GM12878 (cell line): Measurements from ENCODE around the gene DNAJB5. TPM values are rescaled to one million over a fixed set of nuclear protein-coding genes. Genes with fewer than 3 reads are reported as not detected.
"Not testable (repeated sequence)": the region's sequence is repeated elsewhere in the genome, so short reads cannot be mapped to it uniquely, and the experiment has no call there.

ENCODE experiments used
- ATAC-seq: fragments of 200-7000 bp; cut with Tn5 transposase; 3 replicates; pipeline ENCODE4 v1.9.1; 2020; ENCODE audit warnings: mild to moderate bottlenecking, moderate library complexity
- BruUV-seq: library from RNA; stranded (reverse); fragments of 400-500 nt; replicated peaks from 2 replicates; lab custom pipeline; 2021; lab: Mats Ljungman, UMichigan
- CTCF ChIA-PET: fragments of 300-600 bp; sonication (Branson Sonifier 250); formaldehyde crosslinking; extraction: SDS; loops from one replicate; lab custom pipeline; 2021; ENCODE audit warnings: inconsistent platforms; lab: Yijun Ruan, JAX
- POLR2A ChIA-PET: fragments of 350-600 bp; formaldehyde crosslinking; extraction: SDS; loops from one replicate; lab custom pipeline; 2021; ENCODE audit warnings: inconsistent platforms; lab: Charles Lee
- RAD21 ChIA-PET: fragments of 300-600 bp; sonication (Branson Sonifier 250); formaldehyde crosslinking; loops from one replicate; lab custom pipeline; 2023; ENCODE audit warnings: antibody characterized with exemption; ENCODE audit not compliant: unreplicated experiment; lab: Charles Lee
- SMC1A ChIA-PET: fragments of 300-600 bp; sonication (Branson Sonifier 250); formaldehyde crosslinking; loops from one replicate; lab custom pipeline; 2023; ENCODE audit not compliant: unreplicated experiment, uncharacterized antibody; lab: Charles Lee
- DNase-seq: peaks from one replicate; pipeline ENCODE4 v3.0.0-alpha.2; 2011; ENCODE audit warnings: low read depth, low spot score
- FAIRE-seq: peaks from 3 replicates; lab custom pipeline; 2011; peaks lifted over from hg19 to GRCh38; lab: Jason Lieb, UNC
- H2AFZ ChIP-seq: 2 replicates; pipeline ENCODE4 v1.6.0; 2011; ENCODE audit warnings: low read depth, low read length, control low read depth; ENCODE audit not compliant: control insufficient read depth
- H3K27ac ChIP-seq: 2 replicates; pipeline ENCODE4 v1.5.1; 2011; ENCODE audit warnings: control low read depth; ENCODE audit not compliant: control insufficient read depth, insufficient read depth
- H3K27me3 ChIP-seq, 2 experiments: replicated peaks in 1 of 2; 2 replicates each; pipeline versions ENCODE4 v1.6.0 to v1.6.1; 2011; ENCODE audit warnings: low read length in 1 of 2; ENCODE audit not compliant: control insufficient read depth in 2 of 2, insufficient read depth in 2 of 2
- H3K36me3 ChIP-seq, 2 experiments: 2 replicates each; pipeline ENCODE4 v1.5.1; 2011; ENCODE audit warnings: low read length in 1 of 2; ENCODE audit not compliant: control insufficient read depth in 2 of 2, insufficient read depth in 2 of 2
- H3K4me1 ChIP-seq: 2 replicates; pipeline ENCODE4 v1.6.1; 2011; ENCODE audit warnings: mild to moderate bottlenecking, low read length, moderate library complexity, mixed read lengths; ENCODE audit not compliant: control insufficient read depth, insufficient read depth
- H3K4me2 ChIP-seq: 2 replicates; pipeline ENCODE4 v1.6.0; 2011; ENCODE audit warnings: control low read depth; ENCODE audit not compliant: control insufficient read depth, insufficient read depth
- H3K4me3 ChIP-seq: fragments of 200-600 bp; sonication (generic); 2 replicates; pipeline ENCODE4 v1.5.1; 2016
- H3K79me2 ChIP-seq: 2 replicates; pipeline ENCODE4 v1.6.0; 2011; ENCODE audit warnings: low read length; ENCODE audit not compliant: control insufficient read depth, insufficient read depth
- H3K9ac ChIP-seq: 2 replicates; pipeline ENCODE4 v1.8.0; 2011; ENCODE audit warnings: low read length, control low read depth, mixed read lengths; ENCODE audit not compliant: control insufficient read depth, insufficient read depth
- H3K9me3 ChIP-seq: replicated peaks from 3 replicates; pipeline ENCODE4 v1.5.1; 2011; ENCODE audit warnings: mild to moderate bottlenecking, low read length; ENCODE audit not compliant: control insufficient read depth, insufficient read depth
- H4K20me1 ChIP-seq: 2 replicates; pipeline ENCODE4 v1.6.0; 2011; ENCODE audit not compliant: control insufficient read depth, insufficient read depth
- JUNB ChIP-seq: IDR thresholded peaks from 2 replicates; pipeline ENCODE4 v1.6.1; 2016; ENCODE audit warnings: antibody characterized with exemption, mild to moderate bottlenecking
- NRF1 ChIP-seq: conservative IDR thresholded peaks from 2 replicates; pipeline ENCODE4 v1.6.1; 2011; ENCODE audit warnings: mild to moderate bottlenecking, low read depth, low read length, improper control_type of control experiment
- PAX8 ChIP-seq: fragments of 450-650 bp; IDR thresholded peaks from 2 replicates; pipeline ENCODE4 v1.6.1; 2017; ENCODE audit warnings: mild to moderate bottlenecking, moderate library complexity
- ZBTB4 ChIP-seq: fragments of 450-650 bp; formaldehyde crosslinking; IDR thresholded peaks from 2 replicates; pipeline ENCODE4 v1.4.0; 2022; ENCODE audit warnings: mild to moderate bottlenecking, moderate library complexity
- WGBS: methylation state at CpG from one replicate; pipeline ENCODE4 v1.1.6; 2016; ENCODE audit warnings: low lambda C conversion rate; ENCODE audit not compliant: insufficient replicate concordance, insufficient coverage; ENCODE audit errors: missing lambda C conversion rate; 5-methylcytosine and 5-hydroxymethylcytosine counted together
- in situ Hi-C: fragments of 300-500 bp; cut with MboI; formaldehyde crosslinking; loops from 9 replicates; pipeline ENCODE4 v1.14.3; 2018; ENCODE audit warnings: mixed read lengths
- intact Hi-C: fragments of 100-400 bp; cut with micrococcal nuclease; formaldehyde crosslinking; loops from one replicate; pipeline ENCODE4 v1.14.2; 2022; ENCODE audit not compliant: unreplicated experiment
- polyA plus RNA-seq, 11 experiments: library from polyadenylated mRNA; depleted of rRNA in 4 of 11; unstranded in 6 of 11; stranded (reverse) in 5 of 11; fragments of >200 nt; fragmentation: Nextera tagmentation in 4 of 11; fragmentation: Illumina TruSeq in 1 of 11; extraction: Ambion mirVana in 4 of 11; extraction: Trizol in 1 of 11; gene quantifications; 1 replicate in 1 of 11; 2 replicates in 10 of 11; pipeline versions ENCODE4 v1.2.1 to v1.2.3, GENCODE V29; 2011 to 2016; ENCODE audit warnings: inconsistent platforms in 2 of 11, missing spikeins in 2 of 11, low read depth in 1 of 11
- total RNA-seq, 4 experiments: library from RNA; depleted of rRNA in 3 of 4; stranded (reverse); fragments of >200 nt in 3 of 4; fragmentation: Illumina TruSeq in 1 of 4; extraction: Trizol in 1 of 4; gene quantifications; 2 replicates each; pipeline versions ENCODE4 v1.2.1 to v1.2.3, GENCODE V29; 2013 to 2021

The DNAJB5 gene
- total and polyA plus RNA-seq, 10 of the 15 experiments (the other 5 are each of a cell fraction or from before 2014, with no cell fraction given) = 0.92 to 13.3 (median 6.8) TPM

DNA sequence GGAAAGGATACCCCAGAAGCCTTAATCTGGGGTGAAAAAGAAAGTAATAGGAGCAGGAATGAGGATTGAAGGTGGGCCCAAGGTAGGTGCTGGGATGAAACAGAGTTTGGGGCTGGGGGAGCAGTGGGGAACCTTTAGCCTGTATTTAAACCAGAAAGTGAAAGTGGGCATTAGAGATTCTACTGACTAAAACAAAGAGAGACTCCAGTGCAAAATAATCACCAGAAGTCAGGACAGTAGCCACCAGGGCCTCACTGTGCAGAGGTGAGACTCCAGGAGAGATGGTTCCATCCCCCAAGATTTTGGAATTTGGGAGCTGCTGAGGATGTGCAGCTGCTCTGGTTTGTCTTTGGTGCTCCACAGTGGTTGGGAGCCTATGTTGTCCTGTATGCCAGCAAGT lies 13.1 kb downstream of the DNAJB5 start:
- Histone ChIP-seq H3K4me3 (no peak overlapping the region), H3K4me1 (peaks cover 6% of the 10 kb centered on the region; the same call in 1 of the 2 replicates), H4K20me1 (no peaks in the 10 kb centered on the region), H3K79me2 (no peaks in the 10 kb centered on the region), H3K9me3 (no peaks in the 10 kb centered on the region), H2AFZ (no peak overlapping the region), H3K9ac (no peak overlapping the region), H3K27me3 (no peaks in the 10 kb centered on the region), H3K36me3 (no peaks in the 10 kb centered on the region), H3K4me2 (no peak overlapping the region; the same call in 1 of the 2 replicates), H3K27ac (no peak overlapping the region)
- FAIRE-seq (no peak), DNase-seq (no peak), ATAC-seq (peak; percentile 68)
- no peak for TF ChIP-seq ZBTB4 (CRISPR knock-in tag)
- TF ChIP-seq PAX8 = no peak
- TF ChIP-seq JUNB = peak; percentile 44
- TF ChIP-seq NRF1 = no peak
- ChIA-PET POLR2A (interaction anchor here (1.5 kb wide), 1 partner anchor 9 kb away, joined by 4 read pairs; no protein-coding TSS in a partner anchor), SMC1A (interaction anchor here (1.6 kb wide), 1 partner anchor 49 kb away, joined by 7 read pairs; no protein-coding TSS in a partner anchor), CTCF (interaction anchor here (1.1 to 2.0 kb wide), 5 partner anchors 11 to 103 kb away, joined by 3 to 14 read pairs (median 6); no protein-coding TSS in a partner anchor), RAD21 (interaction anchor here (0.5 to 2.0 kb wide), 5 partner anchors 10 to 253 kb away, joined by 3 to 5 read pairs (median 5); partner anchors contain the start of gene DNAJB5)
- in situ Hi-C loops = no loop called here
- intact Hi-C loops = no loop called here
- no TSS peak for BruUV-seq

DNA sequence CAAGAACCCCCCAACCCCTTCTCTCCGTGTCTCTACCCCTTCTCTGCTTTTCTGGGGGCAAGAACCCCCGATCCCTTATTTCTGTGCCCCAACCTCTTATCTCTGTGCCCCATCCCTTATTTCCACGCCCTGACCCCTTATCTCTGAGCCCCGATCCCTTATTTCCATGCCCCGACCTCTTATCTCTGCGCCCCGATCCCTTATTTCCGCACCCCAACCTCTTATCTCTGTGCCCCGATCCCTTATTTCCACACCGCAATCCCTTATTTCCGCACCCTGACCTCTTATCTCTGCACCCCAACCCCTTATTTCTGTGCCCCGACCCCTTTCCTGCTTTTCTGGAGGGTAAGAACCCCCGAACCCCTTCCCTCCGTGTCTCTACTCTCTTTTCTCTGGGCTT lies 14.8 kb downstream of the DNAJB5 start:
- H3K27ac ChIP-seq, H3K27me3 ChIP-seq, ATAC-seq, BruUV-seq, H3K4me1 ChIP-seq, H3K36me3 ChIP-seq, CTCF ChIA-PET, H3K4me2 ChIP-seq, H3K9ac ChIP-seq, RAD21 ChIA-PET, FAIRE-seq, SMC1A ChIA-PET, DNase-seq, in situ Hi-C loops, H3K79me2 ChIP-seq, H2AFZ ChIP-seq, H4K20me1 ChIP-seq, intact Hi-C loops, H3K4me3 ChIP-seq, H3K9me3 ChIP-seq: not testable (repeated sequence)
- WGBS = 82% methylated on average over 14 of the region's 14 CpGs
- POLR2A ChIA-PET = interaction anchor here (0.6 kb wide), 1 partner anchor 8 kb away, joined by 5 read pairs; no protein-coding TSS in a partner anchor
